Heart right ventricle (tissue), 16 donors: ENCODE results near the gene FAM120B. TPM values are rescaled to one million over a fixed set of nuclear protein-coding genes. Genes with fewer than 3 reads are reported as not detected.

Experiments
- ATAC-seq, 8 donors: fragments of 200-7000 bp; cut with Tn5 transposase; one replicate each; pipeline ENCODE4 v1.9.1; 2020; ENCODE audit warnings: mild to moderate bottlenecking in 8 of 8, moderate library complexity in 8 of 8, moderate number of reproducible peaks in 1 of 8
- DNase-seq, 2 donors: peaks; one replicate each; pipeline ENCODE4 v3.0.0-alpha.2; 2020
- H3K27ac ChIP-seq, 10 donors: fragments of 200-600 bp; sonication (generic) in 2 of 10; one replicate each; pipeline versions ENCODE4 v1.5.0 to v1.8.0; 2020 to 2022; ENCODE audit warnings: mild to moderate bottlenecking in 3 of 10
- H3K27me3 ChIP-seq, 7 donors: fragments of 200-600 bp; one replicate each; pipeline ENCODE4 v1.8.0; 2021 to 2022; ENCODE audit warnings: mild to moderate bottlenecking in 2 of 7
- H3K36me3 ChIP-seq, 9 donors: fragments of 200-600 bp; sonication (generic) in 1 of 9; one replicate each; pipeline versions ENCODE4 v1.5.0 to v1.8.0; 2020 to 2022; ENCODE audit warnings: mild to moderate bottlenecking in 2 of 9
- H3K4me1 ChIP-seq, 9 donors: fragments of 200-600 bp; sonication (generic) in 1 of 9; one replicate each; pipeline versions ENCODE4 v1.5.0 to v1.8.0; 2020 to 2022; ENCODE audit warnings: mild to moderate bottlenecking in 4 of 9
- H3K4me3 ChIP-seq, 10 donors: fragments of 200-600 bp; sonication (generic) in 2 of 10; one replicate each; pipeline versions ENCODE4 v1.5.0 to v1.8.0; 2020 to 2022; ENCODE audit warnings: mild to moderate bottlenecking in 7 of 10, moderate library complexity in 2 of 10
- H3K9me3 ChIP-seq, 11 donors: fragments of 200-600 bp in 10 of 11; sonication (generic) in 2 of 11; one replicate each; pipeline versions ENCODE4 v1.5.0 to v1.8.0; 2013 to 2022; ENCODE audit warnings: mild to moderate bottlenecking in 2 of 11, control low read depth in 1 of 11, moderate library complexity in 1 of 11
- CTCF ChIP-seq, 9 donors: fragments of 200-600 bp; sonication (generic) in 2 of 9; IDR thresholded peaks; one replicate each; pipeline versions ENCODE4 v1.5.0 to v1.8.0; 2021 to 2022; ENCODE audit warnings: antibody characterized with exemption in 9 of 9, mild to moderate bottlenecking in 5 of 9, moderate library complexity in 1 of 9
- WGBS, 2 donors: extraction: QIAGEN DNeasy Blood & Tissue Kit; methylation state at CpG; one replicate each; pipeline ENCODE4 v1.1.7; 2013; ENCODE audit warnings: inconsistent platforms in 1 of 2; 5-methylcytosine and 5-hydroxymethylcytosine counted together
- intact Hi-C, 10 donors: fragments of 100-400 bp; cut with DNase I; formaldehyde crosslinking; loops; one replicate each; pipeline versions ENCODE4 v1.11.1 to v1.14.2; 2022
- polyA plus RNA-seq, 2 donors: library from polyadenylated mRNA; stranded (reverse); fragments of 200-250 nt; gene quantifications; one replicate each; pipeline ENCODE4 v1.2.3, GENCODE V29; 2013
- total RNA-seq, 10 donors: library from RNA; stranded (reverse); fragmentation: NEBNext Ultra II Directional in 3 of 10; extraction: Animal tissue kit (Norgen Biotek cat#: 25700) in 3 of 10; gene quantifications; one replicate each; pipeline versions ENCODE4 v1.2.1 to v1.2.4, GENCODE V29; 2021 to 2023
- donor health status: Arrhythmogenic right ventricular cardiomyopathy.
- donor health status: ischemic (EF 13 %, LVEDD 7.1; RV severe dilation, severe dysfunction).
- donor health status: healthy with polysubstance abuse.
- donor health status: DM: no; HTN: yes; CAD: no.
- donor health status: DM: no; HTN: no; CAD: no.
- donor health status: ischemic (EF 25% LVEDD 6.9; RV normal size, moderate dysfunction).
- donor health status: ischemic (EF 25% LVEDD 5.7; RV mildly dilated, moderate dysfunction).
- donor health status: healthy.
- donor health status: DM: yes; HTN: yes; CAD: no.
- donor health status: Ischemic cardiomyopathy.
- donor health status: ischemic (EF 35%, LVEDD 5.7; RV mildly dilated, moderate dysfunction).
- donor health status: nonischemic (EF 11% LVEDD 7.7; RV severe dilation, severe dysfunction).
- donor health status: DM: yes; HTN: yes; CAD: no.
- donor health status: PGD.
- donor health status: ischemic (EF 29% LVEDD 5.4; RV normal size, mild dysfunction).
- donor health status: nonischemic (EF 23%, LVEDD 6.1; RV moderate dilation, normal function).

FAM120B gene
- total and polyA plus RNA-seq, 12 donors, result 7.7 to 31.0 (median 23.9) TPM

- Histone ChIP-seq H3K4me3 (peak overlapping the region in 9 of 10 donors; percentile 69 to 90 (median 80)), H3K4me1 (peaks cover 31 to 76% (median 66%) of the 10 kb centered on the region in 9 donors), H3K36me3 (peaks cover 0 to 8% (median 0%) of the 10 kb centered on the region in 9 donors), H3K27me3 (peaks cover 11 to 100% (median 35%) of the 10 kb centered on the region in 7 donors), H3K27ac (peak overlapping the region in 8 of 10 donors; percentile 47 to 91 (median 86)), H3K9me3 (no peaks in the 10 kb centered on the region)
- WGBS, 2 donors, result 9 to 10% methylated on average over 11 of the region's 11 CpGs
- TF ChIP-seq CTCF (IDR thresholded peaks at IDR 0.05), result peak in 2 of 9 donors; percentile 44 to 55
- no peak for ATAC-seq
- intact Hi-C loops, result loop anchor here (2.0 to 10.0 kb wide), 17 partner anchors 115 to 497 kb away; no protein-coding TSS in a partner anchor
- DNase-seq, result no peak
Observed at GRCh38 chr6:170292111-170292406, 14.5 kb upstream of the FAM120B start.

- 13 to 18% methylated on average over 13 of the region's 13 CpGs for WGBS, 2 donors
- H3K27ac ChIP-seq, result peak overlapping the region in 2 of 10 donors; percentile 88
- ATAC-seq, result peak in 3 of 8 donors; percentile 26 to 44 (median 41)
Observed at GRCh38 chr6:170292407-170293158, 14.0 kb upstream of the FAM120B start.

GRCh38 chr6:170293341-170294231 is 13.0 kb upstream of the FAM120B start:
- WGBS, 2 donors, result 20 to 41% methylated on average over 23 of the region's 23 CpGs
- intact Hi-C loops, result loop anchor here (2.0 to 10.0 kb wide), 17 partner anchors 116 to 499 kb away; no protein-coding TSS in a partner anchor
- TF ChIP-seq CTCF (IDR thresholded peaks at IDR 0.05), result no peak
- Histone ChIP-seq H3K4me1 (peaks cover 31 to 64% (median 51%) of the 10 kb centered on the region in 9 donors), H3K36me3 (no peaks in the 10 kb centered on the region), H3K4me3 (peak overlapping the region in 3 of 10 donors; percentile 2 to 11 (median 3)), H3K27ac (no peak overlapping the region), H3K9me3 (no peaks in the 10 kb centered on the region), H3K27me3 (peaks cover 11 to 100% (median 39%) of the 10 kb centered on the region in 7 donors)
- no peak for DNase-seq
- ATAC-seq, result no peak

More at GRCh38 chr6:170292407-170293158, 14.0 kb upstream of the FAM120B start:
- H3K9me3 ChIP-seq, result no peaks in the 10 kb centered on the region
- H3K36me3 ChIP-seq, result peaks cover 0 to 6% (median 0%) of the 10 kb centered on the region in 9 donors
- peaks cover 31 to 74% (median 61%) of the 10 kb centered on the region in 9 donors for H3K4me1 ChIP-seq
- DNase-seq, result no peak
- intact Hi-C loops, result loop anchor here (2.0 to 10.0 kb wide), 17 partner anchors 115 to 498 kb away; no protein-coding TSS in a partner anchor
- H3K27me3 ChIP-seq, result peaks cover 11 to 100% (median 39%) of the 10 kb centered on the region in 7 donors
- H3K4me3 ChIP-seq, result peak overlapping the region in 8 of 10 donors; percentile 69 to 90 (median 81)
- TF ChIP-seq CTCF (IDR thresholded peaks at IDR 0.05), result peak in 6 of 9 donors; percentile 26 to 58 (median 39)

- no peaks in the 10 kb centered on the region for H3K36me3 ChIP-seq
- H3K27me3 ChIP-seq, result peaks cover 11 to 100% (median 38%) of the 10 kb centered on the region in 7 donors
- DNase-seq (no peak), ATAC-seq (no peak)
- no peak for TF ChIP-seq CTCF (IDR thresholded peaks at IDR 0.05)
- 49 to 62% methylated on average over 2 of the region's 2 CpGs for WGBS, 2 donors
- H3K9me3 ChIP-seq, result no peaks in the 10 kb centered on the region
- intact Hi-C loops, result loop anchor here (5.0 to 10.0 kb wide), 15 partner anchors 117 to 500 kb away; no protein-coding TSS in a partner anchor
- no peak overlapping the region for H3K27ac ChIP-seq
- peaks cover 27 to 56% (median 44%) of the 10 kb centered on the region in 9 donors for H3K4me1 ChIP-seq
- H3K4me3 ChIP-seq, result no peak overlapping the region
Observed at GRCh38 chr6:170294298-170294730, 12.2 kb upstream of the FAM120B start.
